SK-N-SH treated with all-trans-retinoic acid at 6 μM for 48 hours (cell line): Measurements from ENCODE around the gene PNPLA7.

Experiments used
- ATAC-seq: fragments of 200-7000 bp; cut with Tn5 transposase; 3 replicates; pipeline ENCODE4 v1.9.1; 2020; ENCODE audit warnings: mild to moderate bottlenecking, moderate library complexity
- ARNTL ChIP-seq: fragments of 450-650 bp; formaldehyde crosslinking; IDR thresholded peaks from 2 replicates; pipeline ENCODE4 v1.5.0; 2020; ENCODE audit warnings: low read depth, mild to moderate bottlenecking, moderate library complexity, borderline replicate concordance
- BACH2 ChIP-seq: fragments of 250-450 bp; sonication (Bioruptor Pico); IDR thresholded peaks from 2 replicates; pipeline ENCODE4 v1.9.0; 2021; ENCODE audit warnings: mild to moderate bottlenecking, borderline replicate concordance
- CREB5 ChIP-seq: fragments of 250-450 bp; sonication (Bioruptor Pico); IDR thresholded peaks from 2 replicates; pipeline ENCODE4 v1.5.1; 2020; ENCODE audit warnings: low read depth, mild to moderate bottlenecking, moderate library complexity
- CSDC2 ChIP-seq: fragments of 250-450 bp; sonication (Bioruptor Pico); IDR thresholded peaks from 2 replicates; pipeline ENCODE4 v1.5.0; 2020; ENCODE audit warnings: mild to moderate bottlenecking, moderate library complexity
- ESRRG ChIP-seq: fragments of 250-450 bp; sonication (Bioruptor Pico); IDR thresholded peaks from 2 replicates; pipeline ENCODE4 v1.6.1; 2021; ENCODE audit warnings: mild to moderate bottlenecking
- ISL1 ChIP-seq: fragments of 250-450 bp; sonication (Bioruptor Pico); IDR thresholded peaks from 2 replicates; pipeline ENCODE4 v2.1.2; 2022; ENCODE audit warnings: mild to moderate bottlenecking, moderate library complexity
- OSR1 ChIP-seq: fragments of 250-450 bp; sonication (Bioruptor Pico); IDR thresholded peaks from 2 replicates; pipeline ENCODE4 v1.8.0; 2022; ENCODE audit warnings: moderate library complexity, mild to moderate bottlenecking, inconsistent platforms
- PATZ1 ChIP-seq: fragments of 250-450 bp; sonication (Bioruptor Pico); IDR thresholded peaks from 2 replicates; pipeline ENCODE4 v1.8.0; 2020; ENCODE audit warnings: mild to moderate bottlenecking, moderate library complexity, borderline replicate concordance
- POU6F1 ChIP-seq: fragments of 250-450 bp; sonication (Bioruptor Pico); IDR thresholded peaks from 2 replicates; pipeline ENCODE4 v1.8.0; 2021; ENCODE audit warnings: low read depth, mild to moderate bottlenecking, moderate library complexity, borderline replicate concordance
- PPARA ChIP-seq: fragments of 250-450 bp; sonication (Bioruptor Pico); IDR thresholded peaks from 2 replicates; pipeline ENCODE4 v1.5.0; 2020; ENCODE audit warnings: mild to moderate bottlenecking, borderline replicate concordance
- SNAI2 ChIP-seq: fragments of 250-450 bp; sonication (Bioruptor Pico); IDR thresholded peaks from 2 replicates; pipeline ENCODE4 v1.5.0; 2020; ENCODE audit warnings: mild to moderate bottlenecking, moderate library complexity
- TOX ChIP-seq: fragments of 250-450 bp; sonication (Bioruptor Pico); IDR thresholded peaks from 2 replicates; pipeline ENCODE4 v1.8.0; 2021; ENCODE audit warnings: mild to moderate bottlenecking, moderate library complexity, borderline replicate concordance
- TSHZ2 ChIP-seq: fragments of 250-450 bp; sonication (Bioruptor Pico); IDR thresholded peaks from 2 replicates; pipeline ENCODE4 v1.5.0; 2020; ENCODE audit warnings: mild to moderate bottlenecking, moderate library complexity
- ZC3H10 ChIP-seq: fragments of 250-450 bp; sonication (Bioruptor Pico); IDR thresholded peaks from 2 replicates; pipeline ENCODE4 v1.5.1; 2021; ENCODE audit warnings: mild to moderate bottlenecking, moderate library complexity
- ZFP30 ChIP-seq: fragments of 450-650 bp; formaldehyde crosslinking; IDR thresholded peaks from 2 replicates; pipeline ENCODE4 v1.5.0; 2022; ENCODE audit warnings: mild to moderate bottlenecking, moderate library complexity
- ZNF565 ChIP-seq: fragments of 450-650 bp; formaldehyde crosslinking; conservative IDR thresholded peaks from 2 replicates; pipeline ENCODE4 v1.5.0; 2020; ENCODE audit warnings: low read depth, mild to moderate bottlenecking, moderate library complexity
- ZNF8 ChIP-seq: fragments of 450-650 bp; formaldehyde crosslinking; IDR thresholded peaks from 2 replicates; pipeline ENCODE4 v1.5.0; 2020; ENCODE audit warnings: mild to moderate bottlenecking, moderate library complexity

The PNPLA7 gene

GRCh38 chr9:137435980-137436760 lies 114.0 kb downstream of the PNPLA7 start:
- TF ChIP-seq OSR1 (CRISPR knock-in tag): no peak
- no peak for TF ChIP-seq ZC3H10 (CRISPR knock-in tag)
- TF ChIP-seq ISL1: no peak
- no peak for TF ChIP-seq ARNTL (CRISPR knock-in tag)
- no peak for TF ChIP-seq TOX (CRISPR knock-in tag)
- no peak for TF ChIP-seq POU6F1
- TF ChIP-seq PATZ1 (CRISPR knock-in tag): no peak
- TF ChIP-seq ESRRG (CRISPR knock-in tag): no peak
- no peak for TF ChIP-seq CREB5 (CRISPR knock-in tag)
- no peak for TF ChIP-seq SNAI2
- no peak for TF ChIP-seq PPARA (CRISPR knock-in tag)
- no peak for TF ChIP-seq ZNF8 (CRISPR knock-in tag)
- TF ChIP-seq BACH2 (CRISPR knock-in tag): no peak
- peak; percentile 94 for ATAC-seq

- no peak for TF ChIP-seq ZFP30
- peak; percentile 2 for ATAC-seq
Measured at GRCh38 chr9:137435381-137435891, 114.8 kb downstream of the PNPLA7 start.

GRCh38 chr9:137434498-137435380 lies 115.5 kb downstream of the PNPLA7 start:
- no peak for ATAC-seq
- TF ChIP-seq ZNF565 (CRISPR knock-in tag): no peak
- no peak for TF ChIP-seq ZFP30
- TF ChIP-seq PPARA (CRISPR knock-in tag): no peak
- TF ChIP-seq ZC3H10 (CRISPR knock-in tag): no peak
- TF ChIP-seq TSHZ2: no peak
- no peak for TF ChIP-seq CSDC2 (CRISPR knock-in tag)
- no peak for TF ChIP-seq ZNF8 (CRISPR knock-in tag)
- TF ChIP-seq POU6F1: no peak
